Stimulated activated CD4-positive, alpha-beta T cell treated with anti-CD3 and anti-CD28 coated beads, TNF-alpha, amount 100 ng/mL, for 24 hours (primary cell): ENCODE measurements around the gene SPSB4.
A peak's percentile ranks its signal among the peaks of the same experiment; 100 is the strongest.

ENCODE experiments used
- DNase-seq, 3 experiments: peaks; one replicate each; pipeline ENCODE4 v3.0.0-alpha.2; 2020; ENCODE audit warnings: low read depth in 3 of 3

Gene SPSB4

DNA sequence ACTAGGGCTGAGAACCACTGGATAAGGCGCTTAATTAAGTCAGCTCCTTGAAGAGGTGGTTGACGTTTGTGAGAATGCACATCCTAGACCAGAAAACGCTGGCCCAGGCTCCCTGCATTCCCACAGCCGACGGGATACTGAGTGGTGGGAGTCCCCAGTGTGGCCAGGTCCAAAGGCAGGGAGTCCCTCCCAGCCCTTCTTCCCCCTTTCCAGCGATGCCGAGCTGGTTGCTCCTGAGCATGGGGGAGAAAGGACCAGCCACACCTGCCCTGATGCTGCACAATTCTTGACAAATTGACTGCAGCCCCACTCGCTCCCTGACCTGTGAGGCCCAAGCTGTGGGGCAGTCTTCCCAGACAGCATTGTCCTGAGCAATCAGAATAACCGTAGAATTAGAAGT is 101.0 kb downstream of the SPSB4 start:
- no peak for DNase-seq

DNA sequence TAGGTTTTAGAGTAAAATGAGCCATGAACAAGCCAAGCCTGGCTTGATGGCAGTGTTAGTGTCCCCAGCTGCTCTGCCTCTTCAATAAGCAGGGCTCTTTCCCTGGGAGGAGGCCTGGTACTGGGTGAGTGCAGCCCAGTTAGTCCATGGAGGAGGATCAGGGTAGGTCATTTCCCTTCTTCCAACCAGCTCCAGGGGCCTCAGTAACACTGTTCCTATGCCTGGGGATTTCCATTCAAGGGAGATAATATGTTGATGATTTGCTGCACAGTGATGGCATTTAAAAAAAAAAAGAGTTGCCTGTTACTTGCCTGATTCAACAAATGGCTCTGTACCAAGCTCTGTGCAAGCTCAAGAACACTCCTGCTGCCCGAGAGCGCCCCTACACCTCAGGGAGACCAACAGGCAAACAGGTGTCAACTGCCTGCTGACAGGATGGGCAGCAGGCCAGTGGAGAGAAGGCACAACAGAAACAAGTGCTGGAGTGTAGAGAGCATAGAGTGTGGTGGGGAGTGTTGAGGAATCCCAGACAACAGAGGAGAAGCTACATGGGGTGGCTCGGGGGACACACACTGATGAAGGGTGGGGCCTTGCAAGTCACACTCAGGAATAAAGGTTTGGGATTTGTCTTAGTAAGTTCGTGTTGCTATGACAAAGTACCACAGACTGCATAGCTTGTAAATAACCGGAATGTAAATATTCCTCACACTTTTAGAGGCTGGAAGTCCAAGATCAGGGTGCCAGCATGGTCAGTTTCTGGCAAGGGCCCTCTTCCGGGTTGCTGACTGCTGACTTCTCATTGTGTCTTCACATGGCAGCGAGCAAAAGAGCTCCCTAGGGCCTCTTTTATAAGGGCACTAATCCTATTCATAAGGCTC is 101.9 kb downstream of the SPSB4 start:
- no peak for DNase-seq

GRCh38 chr3:141153679-141153966 is 102.5 kb downstream of the SPSB4 start:
- no peak for DNase-seq

GRCh38 chr3:141164852-141165251 is 113.7 kb downstream of the SPSB4 start:
- DNase-seq = no peak

GRCh38 chr3:141167681-141168080 is 116.5 kb downstream of the SPSB4 start:
- DNase-seq = no peak

DNA sequence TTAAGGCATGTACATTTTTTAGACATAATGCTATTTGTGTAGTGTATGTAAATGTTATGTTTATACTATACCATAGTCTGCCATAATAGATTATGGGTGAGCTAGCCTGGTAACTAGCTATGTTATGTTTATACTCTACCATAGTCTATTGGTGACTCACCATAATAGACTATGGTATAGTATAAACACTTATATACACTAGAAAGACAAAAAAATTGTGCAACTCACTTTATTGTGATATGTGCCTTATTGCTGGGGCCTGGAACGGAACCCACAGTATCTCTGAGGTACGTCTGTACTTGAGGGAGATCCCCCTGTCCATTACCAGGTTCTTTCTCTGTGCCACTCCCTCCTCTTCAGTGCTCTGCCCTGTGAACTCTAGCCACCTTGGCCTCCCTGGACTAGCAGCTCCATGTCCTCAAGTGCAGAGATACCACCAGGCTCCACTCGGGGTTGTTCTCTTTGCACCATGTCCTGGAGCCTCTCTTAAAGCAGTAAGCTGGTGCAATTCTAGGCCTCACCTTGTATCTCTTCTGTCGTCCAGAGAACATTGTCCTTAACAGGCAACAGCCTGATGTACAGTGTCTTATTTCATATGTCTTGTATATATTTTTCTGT is 119.6 kb downstream of the SPSB4 start:
- no peak for DNase-seq

DNA sequence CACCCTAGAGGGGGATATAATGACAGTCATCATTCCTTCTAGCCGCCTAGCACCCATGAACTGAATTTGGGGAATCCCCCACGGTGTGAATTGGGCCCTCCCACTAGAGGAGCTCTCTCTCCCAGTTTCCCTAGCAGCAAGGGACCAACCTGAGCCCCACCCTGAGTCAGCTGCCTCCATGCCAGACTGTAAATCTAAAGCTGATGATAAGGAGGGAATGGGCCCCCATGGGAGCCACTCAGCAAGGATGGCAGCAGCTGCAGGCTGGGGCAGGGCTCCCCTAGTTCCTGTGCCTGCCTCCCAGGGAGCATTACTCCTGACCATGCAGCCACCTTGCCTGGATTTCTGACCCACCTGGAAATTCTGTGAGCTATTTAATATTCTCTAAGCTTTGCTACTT is 123.5 kb downstream of the SPSB4 start:
- DNase-seq = no peak

GRCh38 chr3:141176775-141177174 is 125.6 kb downstream of the SPSB4 start:
- DNase-seq = no peak

GRCh38 chr3:141178026-141178425 is 126.9 kb downstream of the SPSB4 start:
- DNase-seq = no peak

DNA sequence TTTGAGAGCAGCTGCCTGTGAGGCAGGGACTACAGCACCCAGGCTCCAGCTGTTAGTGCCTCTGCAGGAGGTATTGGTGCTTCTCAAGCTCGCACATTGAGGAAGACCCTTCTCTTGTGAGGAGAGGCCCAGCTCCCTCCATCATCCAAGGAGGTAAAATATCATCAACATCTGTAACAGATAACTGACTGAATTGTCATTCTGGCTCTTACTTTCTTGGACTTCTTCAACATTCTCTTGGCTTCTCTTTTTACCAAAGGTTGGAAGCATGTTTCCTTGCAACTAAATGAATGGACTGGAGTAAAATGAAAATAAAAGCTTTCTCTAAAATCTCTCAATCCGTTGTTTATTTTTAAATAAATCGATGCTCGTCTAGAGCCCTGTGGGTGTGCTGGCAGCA is 127.4 kb downstream of the SPSB4 start:
- no peak for DNase-seq

- DNase-seq = no peak
Measured at GRCh38 chr3:141179983-141180382, 128.8 kb downstream of the SPSB4 start.

- DNase-seq = no peak
Measured at GRCh38 chr3:141181196-141181595, 130.0 kb downstream of the SPSB4 start.

- no peak for DNase-seq
Measured at GRCh38 chr3:141181819-141182218, 130.7 kb downstream of the SPSB4 start.

- no peak for DNase-seq
Measured at GRCh38 chr3:141183606-141184005, 132.5 kb downstream of the SPSB4 start.

GRCh38 chr3:141184430-141184829 is 133.3 kb downstream of the SPSB4 start:
- DNase-seq = no peak

GRCh38 chr3:141191097-141191749 is 140.1 kb downstream of the SPSB4 start:
- DNase-seq = no peak

- peak; percentile 94 to 98 (median 98) for DNase-seq
Measured at GRCh38 chr3:141192345-141192744, 141.2 kb downstream of the SPSB4 start.

DNA sequence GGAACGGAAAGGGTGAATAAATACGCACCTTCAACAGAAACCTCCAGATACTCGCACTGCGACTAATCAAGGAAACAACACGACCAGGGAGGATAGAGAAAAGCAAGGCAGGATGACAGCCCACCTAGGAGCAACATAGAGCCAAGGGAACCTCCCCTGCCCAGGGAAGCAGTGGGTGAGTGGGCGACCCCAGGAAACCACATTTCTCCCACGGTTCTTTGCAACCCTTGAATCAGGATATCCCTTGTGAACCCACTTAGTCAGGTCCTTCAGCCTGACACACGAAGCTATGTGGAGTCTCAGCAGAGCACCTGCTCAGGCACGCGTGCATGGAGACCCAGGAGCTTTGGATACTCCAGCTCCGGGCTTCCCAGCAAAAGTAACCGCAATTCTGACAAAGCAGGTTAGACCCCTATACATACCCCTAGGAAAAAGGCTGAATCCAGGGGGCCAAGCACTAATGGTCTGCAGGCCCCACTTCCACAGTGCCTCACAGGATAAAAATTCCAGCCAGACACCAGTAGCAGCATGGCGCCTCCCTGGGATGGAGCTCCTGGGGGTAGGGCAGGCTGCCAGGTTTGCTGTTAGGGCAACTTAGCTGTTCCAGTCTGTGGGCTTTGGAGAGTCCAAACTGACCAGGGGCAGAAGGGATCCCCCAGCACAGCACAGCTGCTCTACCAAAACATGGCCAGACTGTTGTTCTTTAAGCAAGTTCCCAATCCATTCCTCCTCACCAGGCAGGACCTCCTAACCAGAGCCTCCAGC is 142.1 kb downstream of the SPSB4 start:
- DNase-seq = no peak
